HCT116 (cell line): ENCODE results near the gene CFI.

Experiments used
- CTCF ChIP-seq, 3 experiments: fragments of 200-600 bp in 1 of 3; sonication (generic) in 1 of 3; IDR thresholded peaks in 2 of 3; conservative IDR thresholded peaks in 1 of 3; 2 replicates each; pipeline ENCODE4 v1.5.1; 2012 to 2017; ENCODE audit warnings: low read depth in 2 of 3, low read length in 2 of 3, antibody characterized with exemption in 1 of 3, borderline replicate concordance in 1 of 3, control low read depth in 1 of 3, mild to moderate bottlenecking in 1 of 3, mixed read lengths in 1 of 3, mixed run types in 1 of 3, moderate library complexity in 1 of 3; ENCODE audit not compliant: insufficient read depth in 1 of 3
- EZH2 ChIP-seq: fragments of 200-600 bp; sonication (generic); IDR thresholded peaks from 2 replicates; pipeline ENCODE4 v1.6.1; 2017; ENCODE audit warnings: antibody characterized with exemption, mixed run types
- FOSL1 ChIP-seq: IDR thresholded peaks from 2 replicates; pipeline ENCODE4 v1.6.1; 2012; ENCODE audit warnings: low read depth
- JUND ChIP-seq: IDR thresholded peaks from 2 replicates; pipeline ENCODE4 v1.6.1; 2012
- POLR2A ChIP-seq: IDR thresholded peaks from 2 replicates; pipeline ENCODE4 v1.7.0; 2011; ENCODE audit warnings: borderline replicate concordance; ENCODE audit not compliant: insufficient read depth, insufficient read length; ENCODE audit errors: extremely low read depth
- POLR2AphosphoS5 ChIP-seq: IDR thresholded peaks from 2 replicates; pipeline ENCODE4 v1.6.1; 2011; ENCODE audit warnings: mild to moderate bottlenecking, low read depth, low read length, moderate library complexity
- RAD21 ChIP-seq: IDR thresholded peaks from 2 replicates; pipeline ENCODE4 v1.6.1; 2012; ENCODE audit warnings: low read depth, mild to moderate bottlenecking
- REST ChIP-seq: IDR thresholded peaks from 2 replicates; pipeline ENCODE4 v1.6.1; 2012; ENCODE audit warnings: low read depth
- SP1 ChIP-seq: IDR thresholded peaks from 2 replicates; pipeline ENCODE4 v1.6.1; 2012; ENCODE audit warnings: low read depth
- YY1 ChIP-seq: IDR thresholded peaks from 2 replicates; pipeline ENCODE4 v1.6.1; 2011; ENCODE audit warnings: low read length, low read depth, moderate library complexity, mild to moderate bottlenecking; ENCODE audit not compliant: insufficient replicate concordance; ENCODE audit errors: extremely low read depth
- ZFX ChIP-seq: fragments of 450-650 bp; IDR thresholded peaks from 2 replicates; pipeline ENCODE4 v1.6.1; 2017

DNA sequence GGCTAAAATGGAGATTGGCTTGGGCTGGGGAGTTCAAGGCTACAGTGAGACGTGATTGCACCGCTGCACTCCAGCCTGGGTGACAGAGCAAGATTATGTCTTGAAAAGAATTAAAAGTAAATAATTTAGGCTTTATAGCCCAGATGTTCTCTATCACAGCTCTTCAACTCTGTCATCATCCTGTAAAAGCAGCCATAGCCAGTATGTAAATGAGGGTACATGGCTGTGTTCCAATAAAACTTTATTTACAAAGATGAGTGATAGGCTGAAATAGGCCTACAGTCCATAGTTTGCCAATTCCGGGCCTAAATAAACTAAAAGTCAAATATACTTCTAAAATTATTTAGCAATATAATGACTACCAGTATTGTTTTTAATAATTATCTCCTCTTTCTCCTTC lies 35.2 kb upstream of the CFI start:
- no peak for TF ChIP-seq CTCF (IDR thresholded peaks at IDR 0.05 in 2 of 3, conservative IDR thresholded peaks at IDR 0.05 in 1 of 3; ENCODE audit: borderline replicate concordance in 1 of 3, insufficient read depth in 1 of 3, low read depth in 2 of 3, low read length in 2 of 3)
- TF ChIP-seq YY1: no peak
- no peak for TF ChIP-seq POLR2A
- TF ChIP-seq REST: no peak
- no peak for TF ChIP-seq FOSL1
- no peak for TF ChIP-seq EZH2
- no peak for TF ChIP-seq POLR2AphosphoS5
- TF ChIP-seq RAD21: no peak
- no peak for TF ChIP-seq SP1
- TF ChIP-seq ZFX: no peak
- TF ChIP-seq JUND: no peak
